ENCODE data around the gene IL17B. TPM values are rescaled to one million over a fixed set of nuclear protein-coding genes. Genes with fewer than 3 reads are reported as not detected.

The IL17B gene
- total RNA-seq, 1 donor from 2014 or later, result 0.46 TPM

GRCh38 chr5:149389552-149390495, 10.7 kb upstream of the IL17B start:
- no peak for DNase-seq (ENCODE audit: extremely low spot score, unreplicated experiment)
- no peaks in the 10 kb centered on the region for H3K36me3 Mint-ChIP-seq
- TF ChIP-seq CTCF (conservative IDR thresholded peaks at IDR 0.05), result no peak
- H3K27ac Mint-ChIP-seq, result no peak overlapping the region
- H3K4me1 Mint-ChIP-seq (ENCODE audit: unreplicated experiment), result peaks cover 12% of the 10 kb centered on the region
- no peaks in the 10 kb centered on the region for H3K9me3 Mint-ChIP-seq
- H3K4me3 Mint-ChIP-seq, result no peak overlapping the region
- H3K27me3 Mint-ChIP-seq, result no peaks in the 10 kb centered on the region

GRCh38 chr5:149388498-149389190, 9.6 kb upstream of the IL17B start:
- no peak overlapping the region for H3K27ac Mint-ChIP-seq
- peaks cover 12% of the 10 kb centered on the region for H3K4me1 Mint-ChIP-seq (ENCODE audit: unreplicated experiment)
- H3K36me3 Mint-ChIP-seq, result no peaks in the 10 kb centered on the region

GRCh38 chr5:149387982-149388381, 8.9 kb upstream of the IL17B start:
- H3K9me3 Mint-ChIP-seq, result no peaks in the 10 kb centered on the region
- H3K27ac Mint-ChIP-seq, result no peak overlapping the region
- no peak for DNase-seq (ENCODE audit: extremely low spot score, unreplicated experiment)
- no peaks in the 10 kb centered on the region for H3K27me3 Mint-ChIP-seq
- H3K4me1 Mint-ChIP-seq (ENCODE audit: unreplicated experiment), result peaks cover 12% of the 10 kb centered on the region
- H3K36me3 Mint-ChIP-seq, result no peaks in the 10 kb centered on the region
- TF ChIP-seq CTCF (conservative IDR thresholded peaks at IDR 0.05), result no peak
- H3K4me3 Mint-ChIP-seq, result no peak overlapping the region

More at GRCh38 chr5:149388498-149389190, 9.6 kb upstream of the IL17B start:
- no peak for DNase-seq (ENCODE audit: extremely low spot score, unreplicated experiment)
- TF ChIP-seq CTCF (conservative IDR thresholded peaks at IDR 0.05), result no peak
- Mint-ChIP-seq H3K9me3 (no peaks in the 10 kb centered on the region), H3K27me3 (no peaks in the 10 kb centered on the region), H3K4me3 (no peak overlapping the region)

- no peaks in the 10 kb centered on the region for H3K27me3 Mint-ChIP-seq
- no peak for DNase-seq (ENCODE audit: extremely low spot score, unreplicated experiment)
- H3K9me3 Mint-ChIP-seq, result no peaks in the 10 kb centered on the region
- peaks cover 13% of the 10 kb centered on the region for H3K4me1 Mint-ChIP-seq (ENCODE audit: unreplicated experiment)
- H3K36me3 Mint-ChIP-seq, result no peaks in the 10 kb centered on the region
- no peak overlapping the region for H3K27ac Mint-ChIP-seq
- no peak overlapping the region for H3K4me3 Mint-ChIP-seq
- no peak for TF ChIP-seq CTCF (conservative IDR thresholded peaks at IDR 0.05)
Observed at GRCh38 chr5:149387081-149387631, 8.1 kb upstream of the IL17B start.

GRCh38 chr5:149386166-149386565, 7.1 kb upstream of the IL17B start:
- Mint-ChIP-seq H3K36me3 (no peaks in the 10 kb centered on the region), H3K4me3 (no peak overlapping the region), H3K9me3 (no peaks in the 10 kb centered on the region), H3K27ac (no peak overlapping the region), H3K4me1 (ENCODE audit: unreplicated experiment) (peaks cover 22% of the 10 kb centered on the region), H3K27me3 (no peaks in the 10 kb centered on the region)
- TF ChIP-seq CTCF (conservative IDR thresholded peaks at IDR 0.05), result no peak
- DNase-seq (ENCODE audit: extremely low spot score, unreplicated experiment), result no peak

Measured in type B pancreatic cell (in vitro differentiated cells).